ENCODE results near the gene ZNF862.

DNA sequence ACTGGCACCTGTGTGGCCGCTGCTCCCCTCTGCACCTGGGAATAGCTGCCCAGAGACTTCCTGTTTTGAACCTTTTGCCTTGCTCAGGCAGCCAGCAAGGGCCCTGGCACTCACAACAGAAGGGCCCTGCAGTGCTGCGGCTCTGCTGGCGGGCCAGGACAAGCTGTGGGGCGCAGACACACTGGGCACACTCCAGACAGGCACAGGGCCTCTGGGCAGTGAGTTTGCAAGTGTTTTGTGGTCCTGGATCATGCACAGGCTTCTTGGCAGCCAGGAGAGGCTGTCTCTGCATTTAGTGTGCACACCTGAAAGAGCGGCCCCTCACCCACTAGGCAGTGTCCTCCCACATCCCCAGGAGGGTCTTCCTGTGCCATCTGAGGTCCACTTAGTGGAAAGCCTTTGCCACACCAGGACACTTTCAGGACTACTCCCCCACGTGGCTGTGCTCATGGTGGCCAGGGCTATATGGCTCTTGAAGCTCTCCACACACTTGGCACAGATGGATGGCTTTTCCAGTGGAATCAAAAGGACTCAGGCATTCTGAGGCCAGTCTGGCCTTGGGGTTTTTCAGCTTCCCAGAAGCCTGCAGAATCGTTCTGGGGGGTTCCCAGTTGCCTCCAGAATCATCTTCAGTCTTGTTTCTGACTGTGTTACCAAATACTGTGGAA is 30.6 kb downstream of the ZNF862 start:
- TF ChIP-seq CTCF (conservative IDR thresholded peaks at IDR 0.05) (no peak), ZFX (IDR thresholded peaks at IDR 0.05) (no peak)

Data from C4-2B (cell line).